IPS-11a (cell line): ENCODE measurements around the gene CHRNB1.
"Not testable (repeated sequence)": the region's sequence is repeated elsewhere in the genome, so short reads cannot be mapped to it uniquely, and the experiment has no call there.

ENCODE experiments used
- H3K4me3 ChIP-seq: one replicate; pipeline ENCODE4 v1.5.1; 2013; ENCODE audit warnings: low read depth, low read length, control low read depth

The CHRNB1 gene

DNA sequence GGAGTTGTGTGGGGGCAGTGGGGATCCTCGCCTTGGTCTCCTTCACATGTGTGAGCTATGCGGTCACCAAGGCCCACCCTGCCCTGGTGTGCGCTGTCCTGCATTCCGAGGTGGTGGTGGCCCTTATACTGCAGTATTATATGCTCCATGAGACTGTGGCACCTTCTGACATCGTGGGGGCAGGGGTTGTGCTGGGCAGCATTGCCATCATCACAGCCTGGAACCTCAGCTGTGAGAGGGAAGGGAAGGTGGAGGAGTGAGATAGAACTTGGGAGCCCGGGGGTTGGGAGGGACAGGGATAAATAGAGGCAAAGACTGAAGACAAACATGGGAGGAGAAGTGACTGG lies 37.9 kb downstream of the CHRNB1 start:
- H3K4me3 ChIP-seq, result not testable (repeated sequence)

DNA sequence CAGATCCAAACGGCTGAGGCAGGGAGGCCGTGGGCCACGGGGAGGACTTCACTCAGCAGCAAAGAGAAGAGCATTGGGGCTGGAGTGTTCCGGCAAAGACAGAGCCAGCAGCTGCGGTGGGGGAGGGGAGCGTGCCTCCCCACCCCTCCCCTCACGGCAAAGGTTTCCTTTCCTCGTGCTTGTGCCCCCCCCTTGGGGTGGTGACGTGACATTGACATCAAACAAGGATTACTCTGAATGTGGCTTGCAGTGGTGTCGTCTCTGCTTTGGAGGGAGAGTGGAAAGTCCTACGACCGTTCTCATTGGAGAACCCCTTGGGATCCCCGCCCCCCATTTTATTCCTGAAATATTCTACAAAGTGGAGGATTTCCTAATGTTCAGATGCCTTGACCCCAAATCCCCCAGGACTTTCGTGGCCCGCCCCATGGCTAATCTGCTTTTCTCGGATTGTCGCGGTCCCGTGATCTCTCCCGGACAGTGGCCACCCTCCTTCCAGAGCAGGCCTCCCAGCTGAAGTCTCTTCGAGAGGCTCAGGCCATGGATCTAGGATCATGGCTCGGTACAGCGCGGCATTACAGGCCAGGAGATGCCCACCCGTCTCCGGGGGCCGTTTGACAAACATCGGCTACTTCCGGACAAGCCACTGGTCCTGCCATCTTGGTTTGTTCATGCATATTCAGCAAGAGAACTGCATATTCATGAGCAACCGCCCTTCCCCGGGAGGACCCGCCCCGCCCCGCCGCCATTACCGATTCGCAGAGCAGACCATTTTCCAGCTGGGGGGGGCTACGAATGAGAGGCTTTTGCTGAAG lies 38.6 kb downstream of the CHRNB1 start:
- peak overlapping the region; percentile 44 for H3K4me3 ChIP-seq

DNA sequence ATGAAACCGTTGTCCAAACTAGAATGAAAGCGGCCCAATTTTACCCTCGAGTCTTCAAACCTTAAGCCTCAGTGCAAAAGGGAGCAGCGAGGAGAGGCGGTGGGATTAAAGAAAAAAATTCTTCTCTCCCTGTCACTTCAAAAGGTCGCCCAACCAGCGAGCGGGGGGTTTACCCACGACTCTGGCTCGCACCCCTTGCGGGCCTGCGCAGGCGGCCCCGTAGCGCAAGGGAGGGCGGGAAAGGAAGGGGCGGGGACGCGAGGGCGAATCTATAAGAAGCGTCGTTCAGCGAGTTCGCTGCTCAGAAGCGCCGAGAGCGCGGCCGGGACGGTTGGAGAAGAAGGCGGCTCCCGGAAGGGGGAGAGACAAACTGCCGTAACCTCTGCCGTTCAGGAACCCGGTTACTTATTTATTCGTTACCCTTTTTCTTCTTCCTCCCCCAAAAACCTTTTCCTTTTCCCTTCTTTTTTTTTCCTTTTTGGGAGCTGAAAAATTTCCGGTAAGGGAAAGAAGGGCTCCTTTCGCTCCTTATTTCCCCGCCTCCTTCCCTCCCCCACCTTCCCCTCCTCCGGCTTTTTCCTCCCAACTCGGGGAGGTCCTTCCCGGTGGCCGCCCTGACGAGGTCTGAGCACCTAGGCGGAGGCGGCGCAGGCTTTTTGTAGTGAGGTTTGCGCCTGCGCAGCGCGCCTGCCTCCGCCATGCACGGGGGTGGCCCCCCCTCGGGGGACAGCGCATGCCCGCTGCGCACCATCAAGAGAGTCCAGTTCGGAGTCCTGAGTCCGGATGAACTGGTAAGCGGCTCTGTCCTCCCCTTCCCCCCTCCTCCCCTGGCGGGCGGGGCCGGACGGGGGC lies 39.4 kb downstream of the CHRNB1 start, which contains the start of gene POLR2A:
TSS of gene POLR2A (plus strand) at position 300 of the 852 bp plus-strand sequence.
- H3K4me3 ChIP-seq, result peak within 1 kb of the TSS; percentile 86

- peak overlapping the region; percentile 86 for H3K4me3 ChIP-seq
Observed at GRCh38 chr17:7484919-7485377, 40.1 kb downstream of the CHRNB1 start.

DNA sequence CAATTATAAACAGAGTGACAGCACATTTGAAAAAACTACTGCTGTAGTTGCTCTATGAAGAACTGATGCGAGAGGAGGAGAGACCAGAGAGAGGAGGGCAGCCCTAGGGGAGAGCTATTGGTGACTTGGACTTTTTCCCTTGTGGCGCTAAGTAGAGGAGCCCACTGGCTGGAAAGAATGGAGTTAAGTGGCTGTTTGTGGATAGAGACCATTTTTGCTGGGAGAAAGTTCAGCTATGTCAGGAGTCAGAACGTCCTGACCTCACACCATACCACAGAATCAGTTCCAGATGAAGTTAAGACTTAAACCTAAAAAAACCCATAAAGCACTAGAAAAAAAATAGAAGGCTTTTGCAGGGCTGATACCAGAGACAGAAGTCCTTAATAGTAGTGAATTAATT lies 41.3 kb downstream of the CHRNB1 start:
- H3K4me3 ChIP-seq, result no peak overlapping the region

DNA sequence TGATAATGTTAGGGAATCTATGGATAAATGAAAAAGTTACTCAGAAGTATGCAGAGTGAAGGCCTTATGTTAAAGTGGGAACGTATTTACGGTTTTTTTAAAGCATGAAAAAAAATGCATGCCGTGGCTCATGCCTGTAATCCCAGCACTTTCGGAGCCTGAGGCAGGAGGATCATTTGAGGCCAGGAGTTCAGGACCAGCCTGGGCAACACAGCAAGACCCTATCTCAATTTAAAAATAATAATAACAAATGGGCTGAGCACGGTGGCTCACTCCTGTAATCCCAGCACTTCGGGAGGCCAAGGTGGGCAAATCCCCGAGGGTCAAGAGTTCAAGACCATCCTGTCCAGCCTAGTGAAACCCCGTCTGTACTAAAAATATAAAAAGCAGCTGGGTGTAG lies 45.3 kb downstream of the CHRNB1 start:
- no peak overlapping the region for H3K4me3 ChIP-seq

DNA sequence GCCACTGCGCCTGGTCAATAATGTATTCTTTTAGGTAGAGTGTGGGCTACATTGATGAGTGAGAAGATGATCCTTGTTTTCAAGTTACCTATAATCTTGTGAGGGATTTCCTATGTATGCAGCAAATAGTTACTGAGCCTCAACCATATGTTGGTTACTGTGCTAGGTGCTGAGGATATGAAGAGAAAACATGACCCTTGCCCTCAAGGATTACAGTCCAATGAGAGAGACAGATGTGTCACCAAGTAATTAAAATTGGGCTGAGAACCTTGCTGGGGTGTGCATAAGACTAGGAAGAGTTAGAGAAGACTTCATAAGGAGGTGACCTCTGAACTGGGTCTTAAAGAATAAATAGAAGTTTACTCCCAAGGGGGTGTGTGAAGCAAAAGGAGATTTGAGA lies 46.7 kb downstream of the CHRNB1 start:
- no peak overlapping the region for H3K4me3 ChIP-seq

DNA sequence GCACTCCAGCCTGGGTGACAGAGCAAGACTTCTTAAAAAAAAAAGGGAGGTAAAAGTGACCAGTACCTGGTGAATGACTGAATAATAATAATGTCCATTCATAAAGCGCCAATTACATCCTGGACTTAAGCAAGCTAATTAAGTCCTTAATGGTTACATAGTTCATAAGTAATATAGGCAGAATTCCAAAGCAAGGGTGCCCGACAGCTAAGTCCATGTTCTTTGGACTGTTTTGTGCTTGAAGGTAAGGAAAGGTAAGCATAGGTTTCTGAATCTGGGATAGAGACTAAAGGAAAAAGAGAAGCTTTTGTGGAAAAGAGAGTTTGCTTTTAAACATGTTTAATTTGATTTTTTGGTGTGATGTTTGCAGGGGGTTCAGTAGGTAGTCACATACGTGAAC lies 49.1 kb downstream of the CHRNB1 start:
- no peak overlapping the region for H3K4me3 ChIP-seq

GRCh38 chr17:7495906-7496434 lies 51.1 kb downstream of the CHRNB1 start:
- H3K4me3 ChIP-seq, result no peak overlapping the region

- no peak overlapping the region for H3K4me3 ChIP-seq
Observed at GRCh38 chr17:7496470-7497183, 51.8 kb downstream of the CHRNB1 start.

- H3K4me3 ChIP-seq, result no peak overlapping the region
Observed at GRCh38 chr17:7497228-7497627, 52.4 kb downstream of the CHRNB1 start.

DNA sequence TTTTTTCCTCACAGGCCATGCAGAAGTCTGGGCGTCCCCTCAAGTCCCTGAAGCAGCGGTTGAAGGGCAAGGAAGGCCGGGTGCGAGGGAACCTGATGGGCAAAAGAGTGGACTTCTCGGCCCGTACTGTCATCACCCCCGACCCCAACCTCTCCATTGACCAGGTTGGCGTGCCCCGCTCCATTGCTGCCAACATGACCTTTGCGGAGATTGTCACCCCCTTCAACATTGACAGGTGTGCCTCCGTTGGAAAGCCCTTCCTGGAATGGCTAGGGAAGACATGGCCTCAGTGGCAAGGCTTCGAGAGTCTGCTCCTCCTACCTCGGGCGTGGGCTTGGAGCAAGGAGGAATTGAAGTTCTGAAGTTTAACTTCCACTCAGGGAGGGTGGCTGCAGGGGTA lies 52.8 kb downstream of the CHRNB1 start:
- no peak overlapping the region for H3K4me3 ChIP-seq

- H3K4me3 ChIP-seq, result no peak overlapping the region
Observed at GRCh38 chr17:7499161-7499560, 54.3 kb downstream of the CHRNB1 start.

GRCh38 chr17:7501729-7502128 lies 56.9 kb downstream of the CHRNB1 start:
- H3K4me3 ChIP-seq, result no peak overlapping the region

- H3K4me3 ChIP-seq, result no peak overlapping the region
Observed at GRCh38 chr17:7502171-7502847, 57.4 kb downstream of the CHRNB1 start.

DNA sequence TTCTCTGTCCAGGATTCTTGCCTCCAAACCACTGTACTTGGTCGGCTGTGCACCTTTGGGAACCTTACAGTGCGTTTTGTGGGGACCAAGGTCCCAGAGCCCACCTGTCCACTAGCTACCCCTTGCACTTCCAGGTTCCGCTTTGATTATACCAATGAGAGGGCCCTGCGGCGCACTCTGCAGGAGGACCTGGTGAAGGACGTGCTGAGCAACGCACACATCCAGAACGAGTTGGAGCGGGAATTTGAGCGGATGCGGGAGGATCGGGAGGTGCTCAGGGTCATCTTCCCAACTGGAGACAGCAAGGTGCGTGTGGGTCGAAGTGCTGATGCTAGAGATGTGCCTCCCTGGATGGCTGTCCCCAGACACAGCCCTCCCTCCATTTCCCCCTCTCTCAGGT lies 58.1 kb downstream of the CHRNB1 start:
- H3K4me3 ChIP-seq, result no peak overlapping the region

DNA sequence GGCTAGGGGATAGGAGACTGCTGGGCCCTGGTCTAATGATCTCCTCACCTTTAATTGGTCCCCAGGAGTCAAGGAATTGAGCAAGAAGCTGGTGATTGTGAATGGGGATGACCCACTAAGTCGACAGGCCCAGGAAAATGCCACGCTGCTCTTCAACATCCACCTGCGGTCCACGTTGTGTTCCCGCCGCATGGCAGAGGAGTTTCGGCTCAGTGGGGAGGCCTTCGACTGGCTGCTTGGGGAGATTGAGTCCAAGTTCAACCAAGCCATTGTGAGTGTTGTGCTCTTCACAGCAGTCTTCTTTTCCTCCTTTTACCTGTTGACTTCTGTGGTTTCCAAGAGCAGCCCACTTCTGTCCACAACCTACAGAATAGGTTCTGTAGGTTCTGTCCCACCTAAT lies 58.7 kb downstream of the CHRNB1 start:
- H3K4me3 ChIP-seq, result no peak overlapping the region
